ENCODE measurements around the gene DMPK.
"Not testable (repeated sequence)": the region's sequence is repeated elsewhere in the genome, so short reads cannot be mapped to it uniquely, and the experiment has no call there.

Gene DMPK

GRCh38 chr19:45733160-45733810 is 49.0 kb downstream of the DMPK start, which contains the start of gene MEIOSIN:
MEIOSIN (plus strand) TSS chr19:45733439; CDS start chr19:45735377, 1,938 bp downstream.
- no peak for DNase-seq

- peak; percentile 98 for DNase-seq
Observed at GRCh38 chr19:45730368-45731288, 51.7 kb downstream of the DMPK start, which contains the start of gene FBXO46. FBXO46 (minus strand) TSS chr19:45730896; CDS start chr19:45713495, 17,401 bp downstream.

GRCh38 chr19:45729800-45730290 is 52.4 kb downstream of the DMPK start:
- peak; percentile 28 for DNase-seq

GRCh38 chr19:45728683-45729082 is 53.6 kb downstream of the DMPK start:
- DNase-seq = not testable (repeated sequence)

GRCh38 chr19:45720065-45720464 is 62.2 kb downstream of the DMPK start:
- not testable (repeated sequence) for DNase-seq
